Upper lobe of left lung (tissue), 4 donors: ENCODE measurements around the gene KLC3.

ENCODE experiments used
- POLR2A ChIP-seq, 4 donors: fragments of 450-650 bp; IDR thresholded peaks; one replicate each; pipeline ENCODE4 v1.5.1; 2016 to 2017; ENCODE audit warnings: antibody characterized with exemption in 4 of 4, mild to moderate bottlenecking in 2 of 4
- POLR2AphosphoS5 ChIP-seq, 2 donors: sonication (generic); formaldehyde crosslinking; IDR thresholded peaks; one replicate each; pipeline ENCODE4 v1.5.1; 2017; ENCODE audit warnings: antibody characterized with exemption in 2 of 2

DNA sequence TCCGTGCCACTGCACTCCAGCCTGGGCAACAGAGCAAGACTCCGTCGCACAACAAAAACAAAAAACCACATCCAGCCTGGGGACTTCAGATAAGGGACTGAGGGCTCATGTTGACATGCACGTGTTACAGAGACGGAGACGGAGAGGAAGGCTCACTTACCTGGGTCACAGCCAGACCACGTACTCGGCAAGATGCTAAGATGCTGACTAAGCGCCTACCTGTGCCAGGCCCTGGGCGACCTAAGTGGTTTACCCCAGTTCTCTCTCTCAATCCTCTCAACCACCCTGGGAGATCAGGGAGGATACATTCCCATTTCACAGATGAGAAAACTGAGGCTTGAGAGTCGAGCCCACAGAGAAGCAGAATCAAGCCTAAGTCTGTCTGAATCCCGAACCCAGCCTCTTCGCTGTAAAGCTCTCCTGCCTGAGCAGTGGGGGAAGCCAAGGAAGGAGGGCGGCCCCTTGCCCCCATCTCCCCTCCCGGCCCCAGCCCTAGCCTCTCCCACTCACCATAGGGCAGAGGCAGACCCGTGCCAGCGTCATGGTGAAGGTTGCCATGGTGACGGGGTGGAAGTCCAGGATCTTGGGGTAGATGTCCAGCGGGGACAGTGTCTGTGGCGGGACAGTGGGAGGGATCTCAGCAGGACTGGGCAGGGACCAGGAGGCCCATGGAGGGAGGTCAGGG, 16.4 kb downstream of the KLC3 start:
- TF ChIP-seq POLR2A (IDR thresholded peaks at IDR 0.05) = no peak
- TF ChIP-seq POLR2AphosphoS5 (IDR thresholded peaks at IDR 0.05) = no peak
